Loucy (cell line): ENCODE results near the gene GDF11.

Experiments used
- H2AFZ ChIP-seq: fragments of 200-600 bp; sonication (generic); 2 replicates; pipeline ENCODE4 v1.6.0; 2016; ENCODE audit warnings: antibody characterized with exemption, mild to moderate bottlenecking, low read length, moderate library complexity
- H3F3A ChIP-seq: fragments of 200-600 bp; 2 replicates; pipeline ENCODE4 v1.6.0; 2016; ENCODE audit warnings: antibody characterized with exemption, low read depth, mild to moderate bottlenecking
- H3K27me3 ChIP-seq: fragments of 200-600 bp; sonication (generic); 2 replicates; pipeline ENCODE4 v1.6.1; 2014; ENCODE audit warnings: low read length, mild to moderate bottlenecking; ENCODE audit not compliant: insufficient read depth, poor library complexity, severe bottlenecking
- H3K36me3 ChIP-seq: fragments of 200-600 bp; sonication (generic); 2 replicates; pipeline ENCODE4 v1.6.1; 2016; ENCODE audit warnings: low read length; ENCODE audit not compliant: insufficient read depth
- H3K4me1 ChIP-seq: fragments of 200-600 bp; sonication (generic); 2 replicates; pipeline ENCODE4 v1.5.1; 2014; ENCODE audit warnings: low read length, mild to moderate bottlenecking; ENCODE audit not compliant: insufficient read depth, poor library complexity, severe bottlenecking
- H3K4me2 ChIP-seq: fragments of 200-600 bp; sonication (generic); 2 replicates; pipeline ENCODE4 v1.6.0; 2014; ENCODE audit warnings: antibody characterized with exemption, low read length, low read depth, mild to moderate bottlenecking; ENCODE audit not compliant: poor library complexity, severe bottlenecking
- H3K4me3 ChIP-seq: fragments of 200-600 bp; sonication (generic); 2 replicates; pipeline ENCODE4 v1.5.1; 2014; ENCODE audit warnings: low read length, mild to moderate bottlenecking, mixed read lengths; ENCODE audit not compliant: poor library complexity, severe bottlenecking
- H3K79me2 ChIP-seq: fragments of 200-600 bp; sonication (generic); 2 replicates; pipeline ENCODE4 v1.6.1; 2014; ENCODE audit warnings: low read length; ENCODE audit not compliant: insufficient read depth
- H3K9ac ChIP-seq: fragments of 200-600 bp; sonication (generic); 2 replicates; pipeline ENCODE4 v1.6.0; 2014; ENCODE audit warnings: mild to moderate bottlenecking, low read depth, low read length, moderate library complexity; ENCODE audit not compliant: poor library complexity, severe bottlenecking
- H3K9me2 ChIP-seq: fragments of 200-600 bp; sonication (generic); replicated peaks from 2 replicates; pipeline ENCODE4 v1.6.1; 2016; ENCODE audit warnings: low read depth, low read length, mixed read lengths
- H3K9me3 ChIP-seq: fragments of 200-600 bp; sonication (generic); 2 replicates; pipeline ENCODE4 v1.6.1; 2014; ENCODE audit warnings: mild to moderate bottlenecking, antibody characterized with exemption, low read length, low read depth; ENCODE audit not compliant: insufficient read depth
- H4K20me1 ChIP-seq: fragments of 200-600 bp; sonication (generic); 2 replicates; pipeline ENCODE4 v1.6.0; 2014; ENCODE audit warnings: antibody characterized with exemption, low read length, mild to moderate bottlenecking; ENCODE audit not compliant: insufficient read depth, poor library complexity, severe bottlenecking
- CTCF ChIP-seq: fragments of 200-600 bp; sonication (generic); conservative IDR thresholded peaks from 2 replicates; pipeline ENCODE4 v1.5.1; 2014; ENCODE audit warnings: mild to moderate bottlenecking, antibody characterized with exemption, low read length
- EZH2phosphoT487 ChIP-seq: fragments of 200-600 bp; IDR thresholded peaks from 2 replicates; pipeline ENCODE4 v1.6.1; 2018; ENCODE audit warnings: antibody characterized with exemption, mild to moderate bottlenecking, moderate library complexity, borderline replicate concordance

Gene GDF11

DNA sequence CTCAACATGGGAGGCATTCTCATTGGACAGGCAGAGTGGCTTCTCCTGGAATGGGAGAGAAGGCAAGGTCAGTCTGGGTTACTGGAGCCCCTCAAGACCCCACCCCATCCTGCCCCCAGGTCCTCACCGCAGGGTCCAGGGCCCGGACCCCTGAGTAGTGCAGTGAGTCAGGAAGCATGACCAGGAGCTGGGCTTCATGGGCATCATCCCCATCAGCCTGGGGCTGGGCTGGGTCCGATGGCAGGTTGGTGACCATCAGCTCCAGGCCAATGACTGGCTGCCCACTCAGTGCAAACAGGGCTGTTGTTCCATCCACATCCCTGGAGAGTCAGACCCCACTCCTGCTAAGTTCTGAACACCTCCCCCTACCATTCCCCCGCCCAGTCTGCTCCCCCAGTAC is 48.3 kb upstream of the GDF11 start:
- H2AFZ ChIP-seq, result no peak overlapping the region
- no peak for TF ChIP-seq EZH2phosphoT487
- no peak for TF ChIP-seq CTCF
- H3K9me3 ChIP-seq, result no peaks in the 10 kb centered on the region
- no peaks in the 10 kb centered on the region for H3K36me3 ChIP-seq
- H3K27me3 ChIP-seq, result no peaks in the 10 kb centered on the region
- H3K9me2 ChIP-seq, result no peaks in the 10 kb centered on the region
- H3K79me2 ChIP-seq, result no peaks in the 10 kb centered on the region
- no peak overlapping the region for H3K9ac ChIP-seq
- peaks cover under 1% of the 10 kb centered on the region for H3K4me1 ChIP-seq
- no peak overlapping the region for H3K4me2 ChIP-seq
- no peaks in the 10 kb centered on the region for H3F3A ChIP-seq
- no peak overlapping the region for H3K4me3 ChIP-seq
- no peaks in the 10 kb centered on the region for H4K20me1 ChIP-seq

- no peaks in the 10 kb centered on the region for H3F3A ChIP-seq
- H4K20me1 ChIP-seq, result no peaks in the 10 kb centered on the region
- no peak overlapping the region for H3K4me2 ChIP-seq
- no peaks in the 10 kb centered on the region for H3K27me3 ChIP-seq
- no peaks in the 10 kb centered on the region for H3K79me2 ChIP-seq
- no peaks in the 10 kb centered on the region for H3K4me1 ChIP-seq
- no peaks in the 10 kb centered on the region for H3K36me3 ChIP-seq
- H3K9me2 ChIP-seq, result no peaks in the 10 kb centered on the region
- no peak overlapping the region for H2AFZ ChIP-seq
- no peaks in the 10 kb centered on the region for H3K9me3 ChIP-seq
- no peak overlapping the region for H3K9ac ChIP-seq
- no peak overlapping the region for H3K4me3 ChIP-seq
- TF ChIP-seq CTCF (no peak), EZH2phosphoT487 (no peak)
These were observed 47.6 kb upstream of the GDF11 start for GRCh38 chr12:55695349-55695748.

DNA sequence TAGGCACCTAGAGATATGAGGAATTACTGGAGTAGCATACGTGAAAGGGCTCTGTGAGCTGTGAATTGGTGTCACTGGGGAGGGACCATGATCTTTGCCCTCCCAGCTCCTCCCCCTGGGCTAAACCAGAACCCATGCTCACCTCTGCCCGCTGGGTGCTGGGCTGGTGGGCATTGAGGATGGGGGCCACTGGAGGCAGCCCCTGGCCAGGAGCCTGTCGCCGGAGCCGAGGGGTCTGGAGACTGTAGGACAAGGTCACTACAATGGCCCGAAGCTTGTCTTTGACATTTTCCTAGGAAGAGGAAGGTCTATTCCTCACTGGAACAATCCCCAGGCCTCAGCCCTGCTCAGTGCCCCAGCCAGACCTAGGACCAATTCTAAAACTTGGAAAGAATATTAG is 46.8 kb upstream of the GDF11 start:
- Histone ChIP-seq H3F3A (no peaks in the 10 kb centered on the region), H3K9ac (no peak overlapping the region), H3K79me2 (no peaks in the 10 kb centered on the region), H3K27me3 (no peaks in the 10 kb centered on the region), H3K4me2 (no peak overlapping the region), H3K9me2 (no peaks in the 10 kb centered on the region), H4K20me1 (no peaks in the 10 kb centered on the region), H3K4me1 (no peaks in the 10 kb centered on the region), H3K4me3 (no peak overlapping the region), H3K9me3 (no peaks in the 10 kb centered on the region), H3K36me3 (no peaks in the 10 kb centered on the region), H2AFZ (no peak overlapping the region)
- no peak for TF ChIP-seq EZH2phosphoT487
- no peak for TF ChIP-seq CTCF
